Stimulated activated CD4-positive, alpha-beta T cell treated with anti-CD3 and anti-CD28 coated beads, Interleukin-12 subunit alpha, Interleukin-12 subunit beta, amount 100 ng/mL, for 24 hours (primary cell): Measurements from ENCODE around the gene LRRN4CL.
"Not testable (repeated sequence)": the region's sequence is repeated elsewhere in the genome, so short reads cannot be mapped to it uniquely, and the experiment has no call there.

Source experiments
- DNase-seq, 2 experiments: peaks; one replicate each; pipeline ENCODE4 v3.0.0-alpha.2; 2020; ENCODE audit warnings: low read depth in 2 of 2

LRRN4CL gene

DNA sequence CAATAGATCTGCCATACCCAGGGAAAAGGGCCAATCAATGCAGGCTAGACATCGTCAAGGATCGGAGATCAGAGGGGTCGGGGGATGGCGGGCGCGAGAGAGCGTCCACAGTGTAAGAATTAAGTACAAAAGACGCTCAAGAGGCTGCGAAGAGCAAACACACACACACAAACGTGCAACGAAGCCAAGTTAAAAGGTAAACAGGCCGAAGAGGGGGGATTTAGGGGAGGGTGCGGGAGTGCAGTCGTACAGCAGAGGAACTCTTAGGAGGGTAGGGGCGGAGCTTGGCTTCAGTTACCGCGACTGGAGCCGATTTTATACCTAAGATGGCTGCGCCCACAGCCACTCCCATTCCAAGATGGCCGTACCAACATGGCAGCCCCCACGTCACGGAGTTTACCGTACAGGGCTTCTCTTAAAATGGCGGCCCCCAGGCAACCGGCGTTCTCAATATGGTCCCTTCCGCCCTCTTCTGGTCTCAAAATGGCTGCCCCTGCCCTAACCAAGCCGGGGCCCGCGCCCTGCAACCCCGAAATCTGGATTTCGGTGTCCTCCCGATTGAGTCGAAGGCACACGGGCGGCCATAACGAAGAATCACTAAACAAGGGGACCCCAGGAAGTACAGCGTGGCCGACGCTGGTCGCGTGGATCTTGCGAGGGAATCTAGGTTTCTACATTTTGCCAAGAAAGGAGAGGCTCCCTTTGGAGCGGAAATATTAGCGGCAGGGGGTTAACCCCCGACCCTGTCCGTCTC lies 20.1 kb upstream of the LRRN4CL start:
- peak; percentile 90 to 94 for DNase-seq

DNA sequence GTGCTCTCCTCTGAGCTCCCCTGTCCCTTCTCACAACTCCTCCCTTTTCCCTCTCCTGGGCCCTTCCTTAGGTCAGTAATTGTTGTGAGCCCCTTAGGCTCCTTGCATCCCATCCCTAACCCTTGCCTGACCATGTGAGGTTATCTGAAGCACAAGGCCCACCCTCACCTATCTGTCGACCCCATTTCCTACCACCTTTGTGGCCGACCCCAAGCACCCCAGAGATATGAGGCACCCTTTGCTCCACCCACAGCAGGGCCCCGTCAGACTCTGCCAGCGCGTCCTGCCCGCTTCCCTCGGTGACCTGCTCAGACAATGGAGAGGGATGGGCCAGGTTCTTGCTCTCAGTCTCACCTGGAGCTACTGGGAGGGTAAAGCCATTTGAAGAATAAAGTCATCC lies 19.5 kb upstream of the LRRN4CL start:
- DNase-seq: peak in 1 of 2 experiments; percentile 24

DNA sequence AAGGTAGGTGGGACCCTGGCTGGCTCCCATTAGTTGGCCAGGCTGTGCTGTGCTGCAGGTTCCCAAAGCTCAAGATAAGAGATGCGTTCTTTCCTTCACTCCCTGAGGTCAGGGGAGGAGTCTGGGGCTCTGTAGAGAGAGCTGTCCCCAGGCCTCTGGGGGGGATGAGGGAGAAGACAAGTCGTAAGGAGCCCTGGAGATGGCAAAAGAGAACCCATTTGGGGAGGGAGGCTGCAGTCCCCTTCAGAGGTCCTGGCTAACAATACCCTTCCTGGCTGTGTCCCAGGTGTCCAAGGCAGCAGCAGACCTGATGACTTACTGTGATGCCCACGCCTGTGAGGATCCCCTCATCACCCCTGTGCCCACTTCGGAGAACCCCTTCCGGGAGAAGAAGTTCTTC lies 19.1 kb upstream of the LRRN4CL start:
- DNase-seq: no peak

DNA sequence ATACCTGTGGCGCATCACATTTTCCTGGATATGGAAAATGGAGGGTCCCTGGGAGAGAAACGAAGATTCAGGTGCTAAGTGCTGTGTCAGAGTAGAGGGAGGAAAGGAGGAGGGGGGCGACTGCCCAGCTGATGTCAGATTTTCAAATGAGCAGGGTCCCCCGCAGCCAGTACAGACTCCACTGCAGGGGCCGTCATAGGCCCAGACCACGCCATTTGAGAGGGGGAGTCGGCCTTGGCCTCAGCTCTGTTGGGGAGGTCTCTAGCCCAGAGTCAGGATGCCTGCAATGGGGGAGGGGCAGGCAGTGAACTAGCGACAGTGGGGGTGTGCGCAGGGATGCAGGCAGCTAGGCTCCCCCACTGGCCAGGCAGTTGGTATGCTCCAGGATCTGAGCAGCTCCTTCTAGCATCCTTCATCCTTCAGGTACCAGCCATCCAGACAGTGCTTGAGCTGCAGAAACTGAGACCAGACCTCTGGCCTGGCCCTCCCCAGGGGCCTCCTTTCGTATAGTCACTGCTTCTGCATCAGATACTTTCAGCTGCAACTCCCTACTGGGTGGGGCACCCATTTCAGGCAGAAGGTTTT lies 18.0 kb upstream of the LRRN4CL start, which contains the start of the genes BSCL2 and GNG3:
Gene BSCL2, minus strand, starts transcription at position 148 of the 585 bp plus-strand sequence. CDS start 229 bp downstream, outside the sequence.
Gene GNG3, plus strand, starts transcription at position 400 of the 585 bp plus-strand sequence. CDS start 620 bp downstream, outside the sequence.
- no peak for DNase-seq

DNA sequence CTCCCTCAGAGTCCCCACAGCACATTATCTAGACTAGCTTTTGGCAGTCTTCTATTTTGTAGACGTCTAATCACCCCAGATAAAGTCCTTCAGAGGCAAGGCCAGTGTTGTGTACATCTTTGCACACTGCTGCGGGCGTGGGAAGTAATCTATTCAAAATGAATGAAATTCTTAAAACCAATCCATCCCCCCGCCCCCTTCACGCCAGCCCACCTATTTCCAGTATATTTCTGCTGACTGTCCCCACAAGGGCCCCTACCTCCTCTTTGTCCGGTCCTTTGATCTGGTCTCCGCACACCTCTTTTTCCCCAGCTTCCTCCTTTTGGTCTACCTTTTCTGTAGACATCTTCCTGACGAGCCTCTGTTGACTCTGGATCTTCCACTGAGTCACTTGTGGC lies 17.5 kb upstream of the LRRN4CL start:
- DNase-seq: no peak

DNA sequence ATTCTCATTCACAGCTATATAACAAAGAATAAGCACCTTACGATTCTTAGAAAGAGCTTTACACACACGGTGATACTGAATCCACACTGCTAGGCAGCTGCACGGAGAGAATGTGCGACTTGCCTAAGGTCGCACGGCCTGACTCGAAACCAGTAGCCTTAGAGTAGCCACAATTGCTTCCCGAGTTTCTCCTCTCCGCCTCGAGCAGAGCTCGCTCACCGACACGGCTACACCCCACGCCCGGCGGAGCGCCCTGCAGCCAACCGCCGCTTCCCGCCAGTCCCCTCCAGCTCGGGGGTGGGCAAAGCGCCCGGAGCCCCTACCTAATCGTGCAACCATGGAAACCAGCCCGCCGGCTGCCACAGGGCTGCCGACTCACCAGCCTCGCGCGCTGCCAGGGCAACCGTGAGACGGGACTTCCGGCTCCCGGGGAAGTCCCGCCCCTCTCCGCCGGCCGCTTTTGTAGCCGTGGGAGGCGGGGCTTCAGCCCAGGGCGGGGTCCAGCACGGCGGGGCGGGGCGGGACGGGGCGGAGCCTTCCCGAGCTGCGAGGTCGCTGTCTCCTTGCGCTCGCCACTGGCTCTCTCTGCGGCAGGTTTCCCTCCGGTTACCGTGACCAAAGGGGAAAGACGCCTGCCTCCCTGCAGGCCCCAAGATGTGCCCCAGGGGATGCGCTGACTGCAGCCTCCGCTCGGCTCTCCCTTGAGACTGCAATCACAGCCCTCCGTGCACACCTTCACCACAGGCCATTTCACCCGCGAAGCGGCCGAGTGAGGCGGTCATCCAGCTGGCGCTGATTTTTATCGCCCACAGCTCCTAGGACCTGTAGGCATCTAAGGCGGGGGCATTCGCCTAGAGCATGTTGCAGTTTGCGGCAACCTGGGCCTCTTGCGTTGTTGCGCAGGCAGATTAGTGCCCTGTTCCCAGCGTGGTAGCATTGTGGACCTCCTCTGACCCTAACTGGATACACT lies 16.8 kb upstream of the LRRN4CL start:
- peak; percentile 88 to 91 for DNase-seq

DNA sequence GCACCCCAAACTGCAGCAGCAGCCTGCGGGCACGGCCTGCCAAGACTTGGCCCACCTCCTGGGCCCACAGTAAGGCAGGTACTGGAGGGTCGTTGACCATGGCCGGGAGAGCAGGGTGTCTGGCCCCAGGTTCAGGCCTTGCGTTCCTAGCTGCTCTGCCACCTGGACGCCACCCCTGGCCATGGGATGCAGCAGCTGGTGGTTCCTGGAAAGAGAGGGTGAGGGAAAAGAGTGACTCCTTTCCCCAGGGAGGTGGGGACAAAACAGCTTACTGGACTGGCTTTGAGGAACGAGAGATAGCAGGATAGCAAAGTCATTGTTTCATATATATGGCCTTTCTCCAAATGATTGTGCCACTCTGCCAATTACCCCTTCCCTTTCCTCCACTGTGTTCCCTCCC lies 16.1 kb upstream of the LRRN4CL start:
- no peak for DNase-seq

DNA sequence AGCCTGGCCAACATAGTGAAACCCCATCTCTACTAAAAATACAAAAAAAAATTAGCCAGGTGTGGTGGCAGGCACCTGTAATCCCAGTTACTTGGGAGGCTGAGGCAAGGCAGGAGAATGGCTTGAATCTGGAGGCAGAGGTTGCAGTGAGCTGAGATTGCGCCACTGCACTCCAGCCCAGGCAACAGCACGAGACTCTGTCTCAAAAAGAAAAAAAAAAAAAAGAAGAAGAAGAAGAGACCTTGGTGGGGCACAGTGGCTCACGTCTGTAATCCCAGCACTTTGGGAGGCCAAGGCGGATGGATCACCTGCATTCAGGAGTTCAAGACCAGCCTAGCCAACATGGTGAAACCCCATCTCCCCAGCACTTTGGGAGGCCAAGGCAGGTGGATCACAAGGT lies 14.6 kb upstream of the LRRN4CL start:
- DNase-seq: not testable (repeated sequence)

DNA sequence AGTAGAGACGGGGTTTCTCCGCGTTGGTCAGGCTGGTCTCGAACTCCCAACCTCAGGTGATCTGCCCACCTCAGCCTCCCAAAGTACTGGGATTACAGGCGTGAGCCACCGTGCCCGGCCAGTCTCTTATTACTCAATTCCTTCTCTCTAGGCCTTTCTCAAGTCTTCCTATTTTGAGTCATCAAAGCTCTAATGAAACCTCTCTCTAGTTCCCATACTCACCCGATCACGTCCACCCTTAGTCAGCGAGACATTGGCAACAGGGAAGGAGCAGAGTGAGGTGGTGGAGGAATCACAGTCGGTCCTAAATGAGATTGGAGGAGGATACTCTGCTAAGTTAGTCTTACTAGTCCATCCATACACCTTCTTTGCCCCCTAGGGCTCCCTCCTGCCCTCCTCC lies 12.9 kb upstream of the LRRN4CL start:
- DNase-seq: no peak

DNA sequence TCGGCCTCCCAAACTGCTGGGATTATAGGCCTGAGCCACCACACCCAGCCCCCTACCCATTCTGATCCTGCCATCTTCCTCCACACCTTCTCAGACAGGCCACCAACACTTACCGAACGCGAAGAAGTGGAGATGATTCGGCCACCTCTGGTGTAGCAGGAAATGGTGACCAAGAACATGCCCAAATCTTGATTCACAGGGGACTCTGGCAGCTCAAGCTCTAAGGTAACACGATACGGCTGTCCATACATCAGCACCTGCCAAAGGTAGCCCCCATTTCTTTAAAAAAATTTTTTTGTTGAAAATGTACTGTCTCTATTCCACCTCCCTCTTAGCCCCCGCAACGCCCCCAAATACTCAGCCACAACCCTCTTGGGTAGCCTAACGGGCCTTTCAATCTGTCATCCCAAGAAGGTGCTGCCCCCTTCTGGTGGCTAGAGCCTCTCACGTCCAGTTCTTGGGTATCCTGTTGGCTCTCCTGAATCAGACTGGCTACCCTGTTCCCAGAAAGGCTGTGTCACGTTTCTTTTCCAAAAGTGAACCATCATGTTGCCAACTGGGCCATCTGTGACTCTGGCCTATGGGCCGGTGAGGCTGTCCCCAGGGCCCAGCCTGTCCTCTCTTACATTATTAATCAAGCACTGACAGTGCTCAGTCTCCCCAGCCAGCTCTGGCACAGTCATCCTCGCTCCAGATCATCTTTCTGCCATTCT lies 5.3 kb upstream of the LRRN4CL start:
- DNase-seq: peak; percentile 37 to 67

DNA sequence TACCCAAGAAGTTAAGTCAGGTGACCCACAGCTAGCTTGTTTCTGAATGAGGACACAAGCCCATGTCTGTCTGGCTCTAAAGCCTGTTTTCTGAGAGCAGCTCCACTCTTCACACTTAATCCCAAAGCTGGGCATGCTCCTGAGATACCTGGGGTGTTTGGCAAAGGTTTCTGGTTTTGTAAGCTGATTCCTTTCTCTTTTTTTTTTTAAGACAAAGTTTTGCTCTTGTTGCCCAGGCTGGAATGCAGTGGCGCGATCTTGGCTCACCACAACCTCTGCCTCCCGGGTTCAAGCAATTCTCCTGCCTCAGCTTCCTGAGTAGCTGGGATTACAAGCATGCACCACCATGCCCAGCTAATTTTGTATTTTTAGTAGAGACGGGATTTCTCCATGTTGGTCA lies 4.3 kb upstream of the LRRN4CL start:
- not testable (repeated sequence) for DNase-seq

DNA sequence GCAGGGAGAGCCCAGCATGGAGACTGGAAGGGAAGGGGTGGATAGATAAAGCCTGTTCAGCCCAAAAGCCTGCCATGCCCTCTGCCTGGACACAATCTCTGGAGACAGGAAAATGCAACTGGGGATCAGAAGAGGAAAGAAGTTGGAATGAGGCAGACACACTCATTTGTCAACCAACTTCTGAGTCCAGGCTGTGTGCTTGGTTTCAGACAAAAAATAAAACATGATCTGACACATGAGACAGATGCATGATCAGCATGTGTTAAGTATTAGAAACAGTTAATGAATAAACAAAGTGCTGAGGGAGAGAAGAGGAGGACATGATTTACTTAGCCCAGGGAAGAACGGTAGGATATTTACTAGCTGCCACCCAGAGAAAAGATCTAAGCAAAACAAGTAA lies 839 bp downstream of the LRRN4CL start:
- no peak for DNase-seq

DNA sequence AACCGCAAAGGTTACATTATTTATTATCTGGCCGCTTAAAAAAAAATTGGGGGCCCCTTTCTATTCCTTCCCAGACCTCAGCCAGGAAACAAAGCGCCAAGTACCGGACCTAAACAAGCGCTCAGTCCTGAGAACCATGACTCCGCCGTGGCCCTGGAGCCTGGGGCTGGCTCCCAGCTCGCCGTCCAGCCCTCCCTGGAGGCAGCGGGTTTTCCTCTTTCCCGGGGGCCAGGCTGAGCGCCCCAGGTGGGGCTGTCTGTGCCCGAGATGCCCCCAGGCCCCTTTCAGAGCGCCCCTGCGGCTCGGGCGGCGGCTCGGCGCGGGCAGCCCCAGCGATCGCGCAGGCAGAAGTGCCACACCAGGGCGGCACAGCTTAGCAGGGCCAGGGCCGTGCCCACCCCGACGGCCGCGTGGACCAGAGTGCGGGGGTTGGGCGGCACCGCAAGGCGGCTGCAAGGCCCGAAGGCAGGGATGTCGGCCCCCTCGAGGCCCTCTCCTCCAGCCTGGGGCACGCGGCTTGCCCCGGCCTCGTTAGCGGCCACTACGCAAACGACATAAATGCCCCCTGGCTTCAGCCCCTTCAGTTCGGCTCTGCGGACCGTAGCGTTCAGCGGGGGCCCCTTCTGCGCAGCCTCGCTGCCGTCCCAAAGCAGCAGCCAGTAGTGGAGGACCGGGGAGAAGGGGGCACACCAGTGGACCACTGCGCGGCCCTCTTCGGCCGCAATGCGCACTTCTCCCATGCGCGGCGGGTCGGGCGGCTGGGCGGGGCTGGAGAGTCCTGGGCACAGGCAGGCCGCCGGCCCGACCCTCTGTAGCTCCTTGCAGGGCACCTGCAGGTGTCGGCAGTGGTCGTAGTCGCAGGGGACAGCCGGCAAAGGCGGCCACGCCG lies 1.6 kb downstream of the LRRN4CL start:
- no peak for DNase-seq

DNA sequence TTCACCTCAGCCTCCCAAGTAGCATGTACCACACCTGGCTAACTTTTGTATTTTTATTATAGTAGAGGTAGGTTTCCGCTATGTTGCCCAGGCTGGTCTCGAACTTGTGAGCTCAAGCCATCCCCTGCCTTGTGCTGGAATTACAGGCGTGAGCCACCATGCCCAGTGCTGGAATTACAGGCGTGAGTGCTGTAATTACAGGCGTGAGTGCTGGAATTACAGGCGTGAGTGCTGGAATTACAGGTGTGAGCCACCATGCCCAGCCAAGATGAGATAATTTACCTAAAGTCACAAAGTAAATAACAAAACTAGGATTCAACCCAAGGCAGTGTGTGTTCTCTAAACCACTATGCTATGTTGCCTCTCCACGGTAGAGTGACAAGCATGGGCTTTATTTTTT lies 6.8 kb downstream of the LRRN4CL start:
- no peak for DNase-seq

DNA sequence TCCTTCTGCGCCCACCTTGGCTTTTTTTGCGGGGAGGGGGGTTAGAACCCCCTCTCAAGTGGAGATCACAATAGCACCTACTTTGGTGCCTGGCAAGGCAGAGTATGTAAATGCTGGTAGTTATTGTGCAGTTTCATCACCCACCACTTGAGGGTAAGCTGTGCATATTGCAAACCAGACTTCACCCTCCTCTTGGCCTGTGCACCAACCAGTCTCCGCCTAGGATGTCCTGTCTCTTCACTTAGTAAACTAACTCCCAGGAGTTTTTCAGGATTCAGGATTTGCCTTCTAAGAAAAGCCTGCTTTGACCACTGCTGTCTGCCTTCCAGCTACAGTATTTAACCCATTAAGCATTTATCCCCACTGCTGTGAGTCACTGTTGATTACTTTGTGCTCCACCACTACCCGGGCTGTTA lies 8.5 kb downstream of the LRRN4CL start:
- no peak for DNase-seq

DNA sequence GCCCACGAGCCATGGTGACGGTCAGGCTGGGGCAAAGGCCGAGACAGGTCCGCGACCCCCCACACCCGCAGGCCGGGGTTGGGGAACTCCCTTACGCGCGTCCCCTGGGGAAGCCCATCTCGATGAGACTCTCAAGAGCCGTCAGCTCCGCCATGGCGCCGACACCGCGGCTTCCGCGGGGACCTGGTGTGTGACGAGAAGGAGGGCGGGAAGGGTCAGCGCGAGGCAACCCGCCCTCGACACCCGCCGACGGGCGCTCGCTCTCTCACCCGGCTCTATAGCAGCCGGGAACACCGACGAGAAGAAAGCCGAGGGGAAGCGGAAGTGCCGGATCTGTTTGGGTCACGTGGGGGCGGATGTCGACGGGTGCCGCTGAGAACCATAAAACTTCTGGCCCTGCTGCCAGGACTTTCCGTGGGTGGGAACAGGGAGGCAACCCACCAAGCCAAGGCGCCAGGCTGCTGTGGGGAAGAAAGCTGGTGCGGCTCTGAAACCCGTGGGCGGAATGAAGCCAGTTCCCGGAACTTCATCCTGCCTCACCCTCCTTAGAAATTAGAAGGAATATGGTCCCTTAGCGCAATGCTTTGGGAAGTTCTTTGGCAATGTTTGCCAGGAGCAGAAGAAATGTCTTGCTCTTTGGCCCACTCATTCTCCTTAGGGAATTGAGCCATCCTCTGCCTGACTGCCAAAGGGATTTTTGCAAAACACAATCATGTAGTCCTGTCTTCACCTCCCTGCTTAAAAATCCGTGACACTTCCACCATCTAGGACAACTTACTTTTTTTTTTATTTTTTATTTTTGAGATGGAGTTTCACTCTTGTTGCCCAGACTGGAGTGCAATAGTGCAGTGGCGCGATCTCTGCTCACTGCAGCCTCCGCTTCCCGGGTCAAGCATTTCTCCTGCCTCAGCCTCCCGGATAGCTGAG lies 10.3 kb downstream of the LRRN4CL start, which contains the start of gene UBXN1:
Gene UBXN1, minus strand, starts transcription at position 304 of the 927 bp plus-strand sequence. Its CDS starts 150 bp downstream, at position 154.
- DNase-seq: peak; percentile 71 to 86

DNA sequence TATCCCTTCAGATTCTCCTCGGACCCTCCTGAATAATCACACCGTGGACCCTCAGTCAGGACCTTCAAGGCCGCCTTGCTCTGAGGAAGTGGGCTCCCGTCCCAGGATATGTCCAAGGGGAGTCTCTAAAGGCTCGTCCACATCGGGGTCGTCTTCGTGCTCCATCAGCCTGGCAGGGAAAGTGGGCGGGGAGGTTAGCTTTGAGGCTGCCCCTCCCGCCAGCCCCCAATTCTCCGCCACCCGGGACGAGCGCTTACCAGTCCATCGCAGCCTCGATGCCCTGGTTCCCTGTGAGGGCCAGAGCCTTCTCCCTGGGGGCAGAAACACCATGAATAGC lies 10.9 kb downstream of the LRRN4CL start:
- no peak for DNase-seq

DNA sequence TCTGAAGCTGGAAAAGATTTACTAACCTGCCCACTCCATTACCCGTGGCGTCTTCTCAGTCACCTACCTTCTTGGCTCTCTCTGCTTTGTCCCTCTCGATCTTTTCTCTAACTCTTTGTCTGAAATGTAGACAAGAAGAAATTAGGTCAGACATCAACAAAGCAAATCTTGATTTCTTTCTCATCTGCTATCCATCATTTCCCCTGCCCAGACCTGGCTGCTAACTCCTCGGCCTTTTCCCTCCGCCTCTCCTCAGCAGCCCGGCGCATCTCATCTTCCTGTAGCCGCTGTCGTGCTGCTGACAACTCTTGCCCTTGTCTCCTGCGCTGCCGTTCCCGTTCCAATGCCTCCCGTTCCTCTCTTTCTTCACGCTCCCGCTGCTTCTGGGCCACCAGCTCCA lies 11.6 kb downstream of the LRRN4CL start:
- DNase-seq: no peak

DNA sequence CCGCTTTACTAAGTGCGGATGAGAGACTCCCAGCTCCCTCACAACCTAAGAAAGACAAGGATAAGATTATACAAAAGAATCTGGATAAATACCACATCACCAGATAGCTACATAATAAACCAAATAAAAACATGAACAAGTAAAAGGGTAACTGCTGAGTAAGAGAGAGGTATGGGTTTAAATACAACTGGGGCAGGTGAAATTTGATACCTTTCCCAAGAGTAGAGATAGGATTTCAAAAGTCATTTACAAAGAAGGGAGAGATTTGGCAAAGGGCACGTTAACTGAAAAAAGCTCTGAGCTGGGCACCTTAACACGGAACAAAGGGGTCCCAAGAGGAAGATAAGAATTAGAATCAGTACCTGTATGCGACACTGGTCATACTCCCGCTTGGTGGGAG lies 12.2 kb downstream of the LRRN4CL start:
- DNase-seq: no peak
